Keratinocyte (primary cell): ENCODE data around the gene COL21A1. TPM values are rescaled to one million over a fixed set of nuclear protein-coding genes. Genes with fewer than 3 reads are reported as not detected.

ENCODE experiments used
- DNase-seq: peaks from one replicate; pipeline ENCODE4 v3.0.0-alpha.2; 2011; ENCODE audit warnings: low read depth, missing footprints, low spot score
- FAIRE-seq: peaks from 2 replicates; lab custom pipeline; 2011; peaks lifted over from hg19 to GRCh38; lab: Jason Lieb, UNC
- H2AFZ ChIP-seq: 2 replicates; pipeline ENCODE4 v1.6.0; 2012; ENCODE audit warnings: low read length, control low read depth, inconsistent platforms; ENCODE audit not compliant: control insufficient read depth
- H3K27ac ChIP-seq: 2 replicates; pipeline ENCODE4 v1.5.1; 2011; ENCODE audit warnings: low read length; ENCODE audit not compliant: control insufficient read depth, insufficient read depth
- H3K27me3 ChIP-seq: 3 replicates; pipeline ENCODE4 v1.6.0; 2011; ENCODE audit warnings: low read length; ENCODE audit not compliant: control insufficient read depth, insufficient read depth; ENCODE audit errors: extremely low read depth
- H3K36me3 ChIP-seq, 2 experiments: 2 replicates in 1 of 2; 3 replicates in 1 of 2; pipeline ENCODE4 v1.5.1; 2011; ENCODE audit warnings: low read length in 2 of 2, mild to moderate bottlenecking in 1 of 2; ENCODE audit not compliant: control insufficient read depth in 2 of 2, insufficient read depth in 2 of 2; ENCODE audit errors: extremely low read depth in 1 of 2
- H3K4me1 ChIP-seq: 3 replicates; pipeline ENCODE4 v1.5.1; 2011; ENCODE audit warnings: low read length; ENCODE audit not compliant: control insufficient read depth, insufficient read depth; ENCODE audit errors: extremely low read depth
- H3K4me2 ChIP-seq: 3 replicates; pipeline ENCODE4 v1.6.0; 2011; ENCODE audit warnings: low read depth, low read length; ENCODE audit not compliant: control insufficient read depth, insufficient read depth; ENCODE audit errors: extremely low read depth
- H3K4me3 ChIP-seq, 3 experiments: fragments of 200-600 bp in 1 of 3; sonication (generic) in 1 of 3; 2 replicates in 2 of 3; 3 replicates in 1 of 3; pipeline ENCODE4 v1.5.1; 2011 to 2016; ENCODE audit warnings: low read length in 3 of 3, mild to moderate bottlenecking in 3 of 3, control low read depth in 2 of 3, inconsistent platforms in 1 of 3, low read depth in 1 of 3, mixed read lengths in 1 of 3, mixed run types in 1 of 3, moderate library complexity in 1 of 3; ENCODE audit not compliant: control insufficient read depth in 2 of 3, insufficient read depth in 2 of 3; ENCODE audit errors: extremely low read depth in 1 of 3
- H3K79me2 ChIP-seq: 2 replicates; pipeline ENCODE4 v1.6.0; 2012; ENCODE audit warnings: low read length; ENCODE audit not compliant: control insufficient read depth, insufficient read depth
- H3K9ac ChIP-seq: 3 replicates; pipeline ENCODE4 v1.6.0; 2011; ENCODE audit warnings: low read length; ENCODE audit not compliant: control insufficient read depth, insufficient read depth; ENCODE audit errors: extremely low read depth
- H3K9me1 ChIP-seq: 3 replicates; pipeline ENCODE4 v1.6.0; 2011; ENCODE audit warnings: low read length; ENCODE audit not compliant: control insufficient read depth, insufficient read depth; ENCODE audit errors: extremely low read depth
- H3K9me3 ChIP-seq: 2 replicates; pipeline ENCODE4 v1.5.1; 2012; ENCODE audit warnings: low read depth, low read length; ENCODE audit not compliant: control insufficient read depth
- H4K20me1 ChIP-seq: 3 replicates; pipeline ENCODE4 v1.6.0; 2011; ENCODE audit warnings: low read length; ENCODE audit not compliant: control insufficient read depth, insufficient read depth; ENCODE audit errors: extremely low read depth
- EZH2 ChIP-seq: IDR thresholded peaks from one replicate; pipeline ENCODE4 v1.6.1; 2012; ENCODE audit warnings: inconsistent platforms, mild to moderate bottlenecking, low read length, moderate library complexity
- dilution Hi-C: fragments of 300-500 bp; cut with MboI; formaldehyde crosslinking; loops from one replicate; pipeline ENCODE4 v1.7.0; 2020; ENCODE audit warnings: low sequenced_read_pairs; ENCODE audit not compliant: extremely low pct_ligation_motif_present
- polyA plus RNA-seq, 5 experiments: library from polyadenylated mRNA; depleted of rRNA in 3 of 5; stranded (reverse) in 3 of 5; stranded (forward) in 1 of 5; unstranded in 1 of 5; fragments of >200 nt; gene quantifications; 1 replicate in 1 of 5; 2 replicates in 3 of 5; 3 replicates in 1 of 5; pipeline versions ENCODE4 v1.2.1 to v1.2.3, GENCODE V29; 2011 to 2012; ENCODE audit warnings: missing spikeins in 2 of 5, low read depth in 1 of 5, low replicate concordance in 1 of 5
- TF ChIP-seq, protein P1 (sequence below), 3 experiments: IDR thresholded peaks in 1 of 3; conservative IDR thresholded peaks in 1 of 3; optimal IDR thresholded peaks in 1 of 3; 2 replicates in 2 of 3; 3 replicates in 1 of 3; pipeline versions ENCODE3 to v1.5.1; 2011; ENCODE audit warnings: low read length in 3 of 3, mild to moderate bottlenecking in 3 of 3, moderate library complexity in 2 of 3, control low read depth in 1 of 3, inconsistent platforms in 1 of 3; ENCODE audit not compliant: insufficient read depth in 2 of 3; ENCODE audit errors: extremely low read depth in 1 of 3

Gene COL21A1
- polyA plus RNA-seq, 1 donor (not counting 4 experiments of a cell fraction or from before 2014, with no cell fraction given), result 0.16 TPM

GRCh38 chr6:56147766-56148165, 99.6 kb downstream of the COL21A1 start:
- Histone ChIP-seq H3K4me3 (no peak overlapping the region), H3K36me3 (no peaks in the 10 kb centered on the region), H3K27me3 (no peaks in the 10 kb centered on the region), H3K9me3 (no peaks in the 10 kb centered on the region), H3K79me2 (no peaks in the 10 kb centered on the region), H3K4me1 (no peaks in the 10 kb centered on the region), H3K27ac (no peak overlapping the region), H2AFZ (no peak overlapping the region), H3K9me1 (no peaks in the 10 kb centered on the region), H4K20me1 (no peaks in the 10 kb centered on the region), H3K4me2 (no peak overlapping the region), H3K9ac (no peak overlapping the region)
- TF ChIP-seq EZH2, result no peak
- TF ChIP-seq, protein P1, sequence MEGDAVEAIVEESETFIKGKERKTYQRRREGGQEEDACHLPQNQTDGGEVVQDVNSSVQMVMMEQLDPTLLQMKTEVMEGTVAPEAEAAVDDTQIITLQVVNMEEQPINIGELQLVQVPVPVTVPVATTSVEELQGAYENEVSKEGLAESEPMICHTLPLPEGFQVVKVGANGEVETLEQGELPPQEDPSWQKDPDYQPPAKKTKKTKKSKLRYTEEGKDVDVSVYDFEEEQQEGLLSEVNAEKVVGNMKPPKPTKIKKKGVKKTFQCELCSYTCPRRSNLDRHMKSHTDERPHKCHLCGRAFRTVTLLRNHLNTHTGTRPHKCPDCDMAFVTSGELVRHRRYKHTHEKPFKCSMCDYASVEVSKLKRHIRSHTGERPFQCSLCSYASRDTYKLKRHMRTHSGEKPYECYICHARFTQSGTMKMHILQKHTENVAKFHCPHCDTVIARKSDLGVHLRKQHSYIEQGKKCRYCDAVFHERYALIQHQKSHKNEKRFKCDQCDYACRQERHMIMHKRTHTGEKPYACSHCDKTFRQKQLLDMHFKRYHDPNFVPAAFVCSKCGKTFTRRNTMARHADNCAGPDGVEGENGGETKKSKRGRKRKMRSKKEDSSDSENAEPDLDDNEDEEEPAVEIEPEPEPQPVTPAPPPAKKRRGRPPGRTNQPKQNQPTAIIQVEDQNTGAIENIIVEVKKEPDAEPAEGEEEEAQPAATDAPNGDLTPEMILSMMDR (optimal IDR thresholded peaks at IDR 0.05 in 1 of 3, IDR thresholded peaks at IDR 0.05 in 1 of 3, conservative IDR thresholded peaks at IDR 0.05 in 1 of 3; ENCODE audit: extremely low read depth in 1 of 3, insufficient read depth in 2 of 3, low read length in 3 of 3), result no peak
- no peak for DNase-seq
- FAIRE-seq, result no peak
- dilution Hi-C loops, result no loop called here

- no peak for FAIRE-seq
- Histone ChIP-seq H3K9me3 (no peaks in the 10 kb centered on the region), H2AFZ (no peak overlapping the region), H3K9ac (no peak overlapping the region), H3K79me2 (no peaks in the 10 kb centered on the region), H3K9me1 (no peaks in the 10 kb centered on the region), H3K36me3 (no peaks in the 10 kb centered on the region), H3K4me1 (no peaks in the 10 kb centered on the region), H3K27ac (no peak overlapping the region), H3K4me2 (no peak overlapping the region), H3K4me3 (no peak overlapping the region), H3K27me3 (no peaks in the 10 kb centered on the region), H4K20me1 (no peaks in the 10 kb centered on the region)
- dilution Hi-C loops, result no loop called here
- no peak for DNase-seq
- TF ChIP-seq, protein P1 (optimal IDR thresholded peaks at IDR 0.05 in 1 of 3, IDR thresholded peaks at IDR 0.05 in 1 of 3, conservative IDR thresholded peaks at IDR 0.05 in 1 of 3; ENCODE audit: extremely low read depth in 1 of 3, insufficient read depth in 2 of 3, low read length in 3 of 3), result no peak
- TF ChIP-seq EZH2, result no peak
Measured at GRCh38 chr6:56146086-56146485, 101.3 kb downstream of the COL21A1 start.
